ENCODE results near the gene AKAP11. TPM values are rescaled to one million over a fixed set of nuclear protein-coding genes. Genes with fewer than 3 reads are reported as not detected.

The AKAP11 gene
- total and polyA plus RNA-seq, 2 of the 13 experiments (the other 11 are each of a cell fraction or from before 2014, with no cell fraction given) = 7.2 to 9.8 TPM

DNA sequence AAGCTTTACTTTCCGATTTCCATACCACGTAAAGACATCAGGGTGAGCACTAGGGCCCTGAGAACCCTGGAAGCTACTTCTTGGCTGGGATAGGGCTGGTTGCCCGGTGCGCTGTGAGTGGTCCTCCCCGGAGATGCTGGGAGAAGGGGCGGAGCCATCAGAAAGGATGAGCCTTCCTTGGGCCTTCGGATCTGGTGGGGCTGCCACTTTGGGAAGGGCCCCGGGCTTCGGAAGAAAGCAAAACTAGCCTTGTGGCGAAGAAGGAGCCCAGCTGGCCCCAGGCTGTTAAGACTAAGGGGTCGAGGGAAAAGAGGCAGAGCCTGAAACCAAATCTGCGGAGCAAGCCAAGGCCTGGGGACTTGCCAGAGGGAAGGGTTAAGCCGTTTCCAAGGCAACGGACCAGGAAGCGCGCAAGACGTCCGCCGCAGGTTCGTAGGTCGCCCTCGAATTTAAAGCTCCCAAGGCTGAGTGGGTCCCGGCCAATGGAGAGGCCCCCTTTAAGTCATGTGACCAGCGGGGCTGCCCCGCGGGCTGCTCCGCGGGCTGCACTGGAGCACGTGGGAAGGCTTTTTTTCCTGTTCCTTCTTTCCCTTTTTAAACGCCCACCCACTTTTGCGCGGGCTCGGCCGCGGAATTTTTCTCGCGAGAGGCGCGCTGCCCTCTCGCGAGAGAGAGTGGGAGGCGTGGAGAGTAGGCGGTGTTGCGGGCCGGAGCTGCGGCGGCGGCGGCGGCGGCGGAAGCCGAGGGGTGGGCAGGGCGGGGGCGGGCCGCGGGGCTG, 426 bp upstream of the AKAP11 start (continued):
- TF ChIP-seq, protein P1, sequence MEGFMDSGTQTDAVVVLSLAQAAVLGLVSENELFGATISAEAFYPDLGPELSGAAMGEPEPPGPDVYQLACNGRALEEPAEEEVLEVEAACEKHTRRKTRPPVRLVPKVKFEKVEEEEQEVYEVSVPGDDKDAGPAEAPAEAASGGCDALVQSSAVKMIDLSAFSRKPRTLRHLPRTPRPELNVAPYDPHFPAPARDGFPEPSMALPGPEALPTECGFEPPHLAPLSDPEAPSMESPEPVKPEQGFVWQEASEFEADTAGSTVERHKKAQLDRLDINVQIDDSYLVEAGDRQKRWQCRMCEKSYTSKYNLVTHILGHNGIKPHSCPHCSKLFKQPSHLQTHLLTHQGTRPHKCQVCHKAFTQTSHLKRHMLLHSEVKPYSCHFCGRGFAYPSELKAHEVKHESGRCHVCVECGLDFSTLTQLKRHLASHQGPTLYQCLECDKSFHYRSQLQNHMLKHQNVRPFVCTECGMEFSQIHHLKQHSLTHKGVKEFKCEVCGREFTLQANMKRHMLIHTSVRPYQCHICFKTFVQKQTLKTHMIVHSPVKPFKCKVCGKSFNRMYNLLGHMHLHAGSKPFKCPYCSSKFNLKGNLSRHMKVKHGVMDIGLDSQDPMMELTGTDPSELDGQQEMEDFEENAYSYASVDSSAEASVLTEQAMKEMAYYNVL (CRISPR knock-in tag; IDR thresholded peaks at IDR 0.05; ENCODE audit: borderline replicate concordance) = peak; percentile 69; the same call in 1 of the 2 replicates
- TF ChIP-seq BCL6 (CRISPR knock-in tag; IDR thresholded peaks at IDR 0.05) = no peak; the same call in 1 of the 2 replicates
- TF ChIP-seq KAT2B (IDR thresholded peaks at IDR 0.05; ENCODE audit: borderline replicate concordance, low read depth, low read length) = no peak
- 0 out of 2 replicates have a peak, but pooled peaks have one; percentile 21 for TF ChIP-seq ONECUT2 (CRISPR knock-in tag; IDR thresholded peaks at IDR 0.05)
- no peak for TF ChIP-seq IKZF4 (CRISPR knock-in tag; IDR thresholded peaks at IDR 0.05; ENCODE audit: borderline replicate concordance, low read depth, not compliant biosample characterization)
- peak; percentile 39; the same call in 1 of the 2 replicates for TF ChIP-seq HMG20B (CRISPR knock-in tag; conservative IDR thresholded peaks at IDR 0.05)
- TF ChIP-seq, protein P2, sequence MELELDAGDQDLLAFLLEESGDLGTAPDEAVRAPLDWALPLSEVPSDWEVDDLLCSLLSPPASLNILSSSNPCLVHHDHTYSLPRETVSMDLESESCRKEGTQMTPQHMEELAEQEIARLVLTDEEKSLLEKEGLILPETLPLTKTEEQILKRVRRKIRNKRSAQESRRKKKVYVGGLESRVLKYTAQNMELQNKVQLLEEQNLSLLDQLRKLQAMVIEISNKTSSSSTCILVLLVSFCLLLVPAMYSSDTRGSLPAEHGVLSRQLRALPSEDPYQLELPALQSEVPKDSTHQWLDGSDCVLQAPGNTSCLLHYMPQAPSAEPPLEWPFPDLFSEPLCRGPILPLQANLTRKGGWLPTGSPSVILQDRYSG (CRISPR knock-in tag; IDR thresholded peaks at IDR 0.05) = peak; percentile 97
- peak; percentile 92 for TF ChIP-seq BORCS8-MEF2B (CRISPR knock-in tag; IDR thresholded peaks at IDR 0.05)
- TF ChIP-seq NKX3-1 (CRISPR knock-in tag; IDR thresholded peaks at IDR 0.05) = peak; percentile 87
- TF ChIP-seq GABPB1 (CRISPR knock-in tag; IDR thresholded peaks at IDR 0.05) = peak; percentile 70; the same call in 1 of the 2 replicates
- TF ChIP-seq, protein P3, sequence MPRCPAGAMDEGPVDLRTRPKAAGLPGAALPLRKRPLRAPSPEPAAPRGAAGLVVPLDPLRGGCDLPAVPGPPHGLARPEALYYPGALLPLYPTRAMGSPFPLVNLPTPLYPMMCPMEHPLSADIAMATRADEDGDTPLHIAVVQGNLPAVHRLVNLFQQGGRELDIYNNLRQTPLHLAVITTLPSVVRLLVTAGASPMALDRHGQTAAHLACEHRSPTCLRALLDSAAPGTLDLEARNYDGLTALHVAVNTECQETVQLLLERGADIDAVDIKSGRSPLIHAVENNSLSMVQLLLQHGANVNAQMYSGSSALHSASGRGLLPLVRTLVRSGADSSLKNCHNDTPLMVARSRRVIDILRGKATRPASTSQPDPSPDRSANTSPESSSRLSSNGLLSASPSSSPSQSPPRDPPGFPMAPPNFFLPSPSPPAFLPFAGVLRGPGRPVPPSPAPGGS (CRISPR knock-in tag; IDR thresholded peaks at IDR 0.05) = peak; percentile 89; the same call in 1 of the 2 replicates
- no peak; the same call in 1 of the 2 replicates for TF ChIP-seq SP140L (CRISPR knock-in tag; IDR thresholded peaks at IDR 0.05; ENCODE audit: borderline replicate concordance)
- TF ChIP-seq PHF5A (CRISPR knock-in tag; IDR thresholded peaks at IDR 0.05; ENCODE audit: low read depth, unreplicated experiment) = no peak
- TF ChIP-seq, protein P4, sequence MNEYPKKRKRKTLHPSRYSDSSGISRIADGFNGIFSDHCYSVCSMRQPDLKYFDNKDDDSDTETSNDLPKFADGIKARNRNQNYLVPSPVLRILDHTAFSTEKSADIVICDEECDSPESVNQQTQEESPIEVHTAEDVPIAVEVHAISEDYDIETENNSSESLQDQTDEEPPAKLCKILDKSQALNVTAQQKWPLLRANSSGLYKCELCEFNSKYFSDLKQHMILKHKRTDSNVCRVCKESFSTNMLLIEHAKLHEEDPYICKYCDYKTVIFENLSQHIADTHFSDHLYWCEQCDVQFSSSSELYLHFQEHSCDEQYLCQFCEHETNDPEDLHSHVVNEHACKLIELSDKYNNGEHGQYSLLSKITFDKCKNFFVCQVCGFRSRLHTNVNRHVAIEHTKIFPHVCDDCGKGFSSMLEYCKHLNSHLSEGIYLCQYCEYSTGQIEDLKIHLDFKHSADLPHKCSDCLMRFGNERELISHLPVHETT (CRISPR knock-in tag; conservative IDR thresholded peaks at IDR 0.05) = peak; percentile 65
- TF ChIP-seq YEATS4 (CRISPR knock-in tag; IDR thresholded peaks at IDR 0.05; ENCODE audit: borderline replicate concordance) = peak; percentile 83
- peak; percentile 45; the same call in 1 of the 2 replicates for TF ChIP-seq ZNF562 (CRISPR knock-in tag; IDR thresholded peaks at IDR 0.05; ENCODE audit: borderline replicate concordance)
- no peak for TF ChIP-seq WIZ (CRISPR knock-in tag; IDR thresholded peaks at IDR 0.05)
- TF ChIP-seq, protein P5, sequence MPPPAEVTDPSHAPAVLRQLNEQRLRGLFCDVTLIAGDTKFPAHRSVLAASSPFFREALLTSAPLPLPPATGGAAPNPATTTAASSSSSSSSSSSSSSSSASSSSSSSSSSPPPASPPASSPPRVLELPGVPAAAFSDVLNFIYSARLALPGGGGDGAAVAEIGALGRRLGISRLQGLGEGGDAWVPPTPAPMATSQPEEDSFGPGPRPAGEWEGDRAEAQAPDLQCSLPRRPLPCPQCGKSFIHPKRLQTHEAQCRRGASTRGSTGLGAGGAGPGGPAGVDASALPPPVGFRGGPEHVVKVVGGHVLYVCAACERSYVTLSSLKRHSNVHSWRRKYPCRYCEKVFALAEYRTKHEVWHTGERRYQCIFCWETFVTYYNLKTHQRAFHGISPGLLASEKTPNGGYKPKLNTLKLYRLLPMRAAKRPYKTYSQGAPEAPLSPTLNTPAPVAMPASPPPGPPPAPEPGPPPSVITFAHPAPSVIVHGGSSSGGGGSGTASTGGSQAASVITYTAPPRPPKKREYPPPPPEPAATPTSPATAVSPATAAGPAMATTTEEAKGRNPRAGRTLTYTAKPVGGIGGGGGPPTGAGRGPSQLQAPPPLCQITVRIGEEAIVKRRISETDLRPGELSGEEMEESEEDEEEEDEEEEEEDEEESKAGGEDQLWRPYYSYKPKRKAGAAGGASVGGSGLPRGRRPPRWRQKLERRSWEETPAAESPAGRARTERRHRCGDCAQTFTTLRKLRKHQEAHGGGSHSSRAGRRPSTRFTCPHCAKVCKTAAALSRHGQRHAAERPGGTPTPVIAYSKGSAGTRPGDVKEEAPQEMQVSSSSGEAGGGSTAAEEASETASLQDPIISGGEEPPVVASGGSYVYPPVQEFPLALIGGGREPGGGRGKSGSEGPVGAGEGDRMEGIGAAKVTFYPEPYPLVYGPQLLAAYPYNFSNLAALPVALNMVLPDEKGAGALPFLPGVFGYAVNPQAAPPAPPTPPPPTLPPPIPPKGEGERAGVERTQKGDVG (CRISPR knock-in tag; IDR thresholded peaks at IDR 0.05; ENCODE audit: borderline replicate concordance) = no peak
- TF ChIP-seq TMF1 (CRISPR knock-in tag; IDR thresholded peaks at IDR 0.05; ENCODE audit: low read depth) = peak; percentile 74; the same call in 1 of the 2 replicates
